ENCODE results near the gene SOX6.

SOX6 gene

DNA sequence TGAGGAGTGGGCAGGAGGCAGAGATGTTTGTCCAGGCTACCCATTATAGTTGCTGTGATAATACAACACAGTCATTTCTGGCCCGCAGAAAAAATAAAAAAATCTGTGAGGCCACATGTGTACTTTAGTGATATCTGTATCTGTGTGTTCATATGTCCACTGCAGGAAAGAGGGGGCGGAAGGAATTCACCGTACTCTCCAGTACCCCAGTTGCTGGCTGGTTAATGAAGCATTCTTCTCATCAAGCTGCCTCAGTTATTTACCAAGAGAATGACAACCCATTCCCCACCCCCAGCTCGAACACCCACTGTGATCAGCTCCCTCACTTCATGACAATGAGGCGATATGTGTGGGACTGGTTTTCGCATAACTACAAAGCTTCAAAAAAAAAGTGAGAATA, 309.3 kb downstream of the SOX6 start:
- H3K27me3 ChIP-seq (replicated peaks), result no peaks in the 10 kb centered on the region
- H3K36me3 ChIP-seq (replicated peaks), result no peaks in the 10 kb centered on the region
- in situ Hi-C loops (cut with HindIII; ENCODE audit: low pct_ligation_motif_present, low sequenced_read_pairs), result no loop called here
- no peak overlapping the region for H3K4me3 ChIP-seq (ENCODE audit: low read depth, low read length)
- TF ChIP-seq CTCF (IDR thresholded peaks at IDR 0.05; ENCODE audit: low read depth, low read length, missing control alignments), result no peak
- DNase-seq, result no peak
- H3K27ac ChIP-seq, result no peak overlapping the region

DNA sequence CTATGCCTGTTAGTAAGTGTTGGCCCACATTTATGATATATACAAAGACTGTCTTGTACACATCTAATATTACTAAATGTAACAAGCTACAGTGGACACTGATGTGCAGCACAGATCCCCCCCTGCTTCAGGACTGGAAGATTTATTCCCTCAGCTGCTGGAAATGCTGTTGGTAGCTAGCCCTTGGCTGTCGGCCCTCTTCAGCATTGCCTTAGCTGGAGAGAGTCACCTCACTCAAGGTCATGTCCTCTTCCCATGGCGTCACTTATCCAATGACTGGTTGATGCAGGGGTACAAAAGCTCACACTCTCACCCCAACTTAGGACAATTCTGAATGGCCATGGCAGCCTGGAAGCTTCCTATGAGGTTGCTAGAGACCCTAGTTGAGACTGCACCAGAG, 312.7 kb downstream of the SOX6 start:
- in situ Hi-C loops (cut with HindIII; ENCODE audit: low pct_ligation_motif_present, low sequenced_read_pairs), result no loop called here
- Histone ChIP-seq H3K4me3 (ENCODE audit: low read depth, low read length) (no peak overlapping the region), H3K27ac (no peak overlapping the region)

DNA sequence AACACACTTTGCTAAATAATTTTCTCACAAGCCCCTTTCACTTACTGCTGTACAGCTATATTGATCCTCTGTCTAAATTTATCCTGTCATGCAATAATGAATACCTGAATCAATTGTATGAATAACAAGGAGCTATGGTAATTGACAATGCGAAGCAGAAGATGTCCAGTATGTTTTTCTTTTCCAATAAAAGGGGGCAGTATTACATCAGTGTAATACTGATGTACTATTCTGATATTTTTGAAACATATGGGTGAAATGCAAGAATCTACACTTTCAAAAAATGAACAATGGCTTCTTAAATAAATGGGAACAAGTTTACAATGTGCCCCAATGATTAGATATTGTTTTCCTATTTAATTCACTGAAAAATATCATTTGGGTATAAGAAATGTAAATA, 315.1 kb downstream of the SOX6 start:
- Histone ChIP-seq H3K27me3 (replicated peaks) (no peaks in the 10 kb centered on the region), H3K36me3 (replicated peaks) (no peaks in the 10 kb centered on the region), H3K27ac (no peak overlapping the region), H3K4me3 (ENCODE audit: low read depth, low read length) (no peak overlapping the region)
- TF ChIP-seq CTCF (IDR thresholded peaks at IDR 0.05; ENCODE audit: low read depth, low read length, missing control alignments), result no peak
- no peak for DNase-seq
- in situ Hi-C loops (cut with HindIII; ENCODE audit: low pct_ligation_motif_present, low sequenced_read_pairs), result no loop called here

More for the DNA sequence above, 312.7 kb downstream of the SOX6 start:
- Histone ChIP-seq H3K27me3 (replicated peaks) (no peaks in the 10 kb centered on the region), H3K36me3 (replicated peaks) (no peaks in the 10 kb centered on the region)
- TF ChIP-seq CTCF (IDR thresholded peaks at IDR 0.05; ENCODE audit: low read depth, low read length, missing control alignments), result no peak
- no peak for DNase-seq

GRCh38 chr11:16040151-16040550, 316.2 kb downstream of the SOX6 start:
- Histone ChIP-seq H3K27ac (no peak overlapping the region), H3K36me3 (replicated peaks) (no peaks in the 10 kb centered on the region), H3K4me3 (ENCODE audit: low read depth, low read length) (no peak overlapping the region), H3K27me3 (replicated peaks) (no peaks in the 10 kb centered on the region)
- DNase-seq, result no peak
- in situ Hi-C loops (cut with HindIII; ENCODE audit: low pct_ligation_motif_present, low sequenced_read_pairs), result no loop called here
- no peak for TF ChIP-seq CTCF (IDR thresholded peaks at IDR 0.05; ENCODE audit: low read depth, low read length, missing control alignments)

DNA sequence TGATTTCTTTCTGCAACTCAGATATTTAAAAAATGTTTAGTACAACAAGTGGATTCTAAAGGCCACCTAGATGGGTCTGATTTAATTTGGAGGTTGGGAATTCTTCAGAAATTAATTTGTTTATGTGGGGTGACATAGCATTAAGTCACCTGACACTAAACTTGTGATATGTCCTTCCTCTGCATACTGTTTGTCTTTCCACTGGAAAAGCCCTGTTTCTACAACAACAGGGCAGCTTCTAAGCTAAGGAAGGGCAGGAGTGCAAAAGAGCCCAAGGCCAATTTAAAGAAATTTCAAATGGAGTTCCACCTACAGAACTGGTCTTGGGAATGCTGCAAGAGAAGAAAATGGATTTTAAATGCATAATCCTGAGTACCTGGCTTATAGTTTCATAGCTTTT, 319.2 kb downstream of the SOX6 start:
- H3K36me3 ChIP-seq (replicated peaks), result no peaks in the 10 kb centered on the region
- DNase-seq, result no peak
- no peak for TF ChIP-seq CTCF (IDR thresholded peaks at IDR 0.05; ENCODE audit: low read depth, low read length, missing control alignments)
- no peaks in the 10 kb centered on the region for H3K27me3 ChIP-seq (replicated peaks)
- in situ Hi-C loops (cut with HindIII; ENCODE audit: low pct_ligation_motif_present, low sequenced_read_pairs), result no loop called here
- H3K27ac ChIP-seq, result no peak overlapping the region
- no peak overlapping the region for H3K4me3 ChIP-seq (ENCODE audit: low read depth, low read length)

- no peak for TF ChIP-seq CTCF (IDR thresholded peaks at IDR 0.05; ENCODE audit: low read depth, low read length, missing control alignments)
Observed at GRCh38 chr11:16036218-16036617, 320.1 kb downstream of the SOX6 start.

More at GRCh38 chr11:16036218-16036617, 320.1 kb downstream of the SOX6 start:
- no peak for DNase-seq
- Histone ChIP-seq H3K27ac (no peak overlapping the region), H3K36me3 (replicated peaks) (no peaks in the 10 kb centered on the region), H3K4me3 (ENCODE audit: low read depth, low read length) (no peak overlapping the region), H3K27me3 (replicated peaks) (no peaks in the 10 kb centered on the region)
- in situ Hi-C loops (cut with HindIII; ENCODE audit: low pct_ligation_motif_present, low sequenced_read_pairs), result no loop called here

Data from brain microvascular endothelial cell (primary cell).